HCT116 (cell line): Measurements from ENCODE around the gene CA5B. TPM values are rescaled to one million over a fixed set of nuclear protein-coding genes. Genes with fewer than 3 reads are reported as not detected.

Source experiments
- ATAC-seq: fragments of 200-7000 bp; cut with Tn5 transposase; 2 replicates; pipeline ENCODE4 v1.9.1; 2020; ENCODE audit warnings: mild to moderate bottlenecking, moderate library complexity
- BruUV-seq: library from RNA; stranded (reverse); fragments of 400-500 nt; replicated peaks from 2 replicates; lab custom pipeline; 2021; lab: Mats Ljungman, UMichigan
- CTCF ChIA-PET: fragments of 300-600 bp; sonication (Branson Sonifier 250); formaldehyde crosslinking; loops from one replicate; lab custom pipeline; 2021; ENCODE audit warnings: antibody characterized with exemption; lab: Charles Lee
- POLR2A ChIA-PET: fragments of 300-600, 350-600 bp; sonication (Branson Sonifier 250); formaldehyde crosslinking; loops from one replicate; lab custom pipeline; 2021; ENCODE audit warnings: antibody characterized with exemption; lab: Charles Lee
- RAD21 ChIA-PET, 2 experiments: fragments of 300-600 bp; sonication (Branson Sonifier 250); formaldehyde crosslinking; loops; one replicate each; lab custom pipeline; 2023; ENCODE audit warnings: low total read pairs in 2 of 2; ENCODE audit not compliant: uncharacterized antibody in 2 of 2, unreplicated experiment in 2 of 2, low non-redundant PET in 1 of 2; lab: Charles Lee
- DNase-seq: peaks from one replicate; pipeline ENCODE4 v3.0.0-alpha.2; 2010; ENCODE audit warnings: low read depth, low spot score
- H2AFZ ChIP-seq: fragments of 200-600 bp; shearing (Covaris generic), sonication (generic); 2 replicates; pipeline ENCODE4 v1.6.1; 2017; ENCODE audit warnings: low read depth, mixed run types, mixed read lengths, antibody characterized with exemption, low read length; ENCODE audit not compliant: poor library complexity, severe bottlenecking
- H3K27ac ChIP-seq: 2 replicates; pipeline ENCODE4 v1.5.1; 2012; ENCODE audit warnings: low read depth, low read length
- H3K27me3 ChIP-seq: fragments of 200-600 bp; sonication (generic); 2 replicates; pipeline ENCODE4 v1.6.1; 2016; ENCODE audit warnings: mixed run types, low read length, mixed read lengths; ENCODE audit not compliant: insufficient read depth
- H3K36me3 ChIP-seq, 2 experiments: fragments of 200-500 bp in 1 of 2; fragments of 200-600 bp in 1 of 2; sonication (Bioruptor generic) in 1 of 2; sonication (generic) in 1 of 2; 2 replicates each; pipeline versions ENCODE4 v1.5.1 to v1.6.1; 2014 to 2016; ENCODE audit warnings: low read length in 2 of 2, inconsistent platforms in 1 of 2, mixed read lengths in 1 of 2, mixed run types in 1 of 2; ENCODE audit not compliant: insufficient read depth in 2 of 2, control insufficient read depth in 1 of 2
- H3K4me1 ChIP-seq, 2 experiments: fragments of 200-600 bp in 1 of 2; sonication (generic) in 1 of 2; 2 replicates each; pipeline versions ENCODE4 v1.5.1 to v1.6.1; 2012 to 2017; ENCODE audit warnings: low read length in 2 of 2, inconsistent platforms in 1 of 2, mild to moderate bottlenecking in 1 of 2, mixed read lengths in 1 of 2, mixed run types in 1 of 2, moderate library complexity in 1 of 2; ENCODE audit not compliant: insufficient read depth in 2 of 2, control insufficient read depth in 1 of 2
- H3K4me2 ChIP-seq: fragments of 200-600 bp; sonication (generic); 2 replicates; pipeline ENCODE4 v1.6.1; 2017; ENCODE audit warnings: mixed run types, low read length, mixed read lengths
- H3K4me3 ChIP-seq, 2 experiments: fragments of 200-600 bp in 1 of 2; sonication (generic) in 1 of 2; replicated peaks in 1 of 2; 2 replicates each; pipeline ENCODE4 v1.5.1; 2011 to 2016; ENCODE audit warnings: low read length in 2 of 2, control low read depth in 1 of 2, low read depth in 1 of 2, mild to moderate bottlenecking in 1 of 2, mixed read lengths in 1 of 2, mixed run types in 1 of 2
- H3K79me2 ChIP-seq: fragments of 200-600 bp; sonication (generic); 2 replicates; pipeline ENCODE4 v1.6.1; 2017; ENCODE audit warnings: mild to moderate bottlenecking, mixed run types, low read length, moderate library complexity, mixed read lengths; ENCODE audit not compliant: insufficient read depth
- H3K9ac ChIP-seq: fragments of 200-600 bp; sonication (generic); 2 replicates; pipeline ENCODE4 v1.6.1; 2016; ENCODE audit warnings: low read length, mixed read lengths
- H3K9me2 ChIP-seq: fragments of 200-600 bp; sonication (generic), shearing (Covaris generic); 2 replicates; pipeline ENCODE4 v1.6.1; 2017; ENCODE audit warnings: mixed run types, mild to moderate bottlenecking, moderate library complexity; ENCODE audit not compliant: insufficient read depth
- H3K9me3 ChIP-seq, 2 experiments: fragments of 200-500 bp in 1 of 2; fragments of 200-600 bp in 1 of 2; sonication (Bioruptor generic) in 1 of 2; sonication (generic) in 1 of 2; 2 replicates each; pipeline ENCODE4 v1.6.1; 2014 to 2017; ENCODE audit warnings: low read length in 2 of 2, mixed read lengths in 2 of 2, inconsistent platforms in 1 of 2, low read depth in 1 of 2, mild to moderate bottlenecking in 1 of 2, mixed run types in 1 of 2, moderate library complexity in 1 of 2; ENCODE audit not compliant: control insufficient read depth in 1 of 2, insufficient read depth in 1 of 2
- H4K20me1 ChIP-seq: fragments of 200-600 bp; sonication (generic), shearing (Covaris generic); 2 replicates; pipeline ENCODE4 v1.6.1; 2017; ENCODE audit warnings: mixed run types, mild to moderate bottlenecking, moderate library complexity; ENCODE audit not compliant: insufficient read depth
- CBX3 ChIP-seq: IDR thresholded peaks from 2 replicates; pipeline ENCODE4 v1.6.1; 2012; ENCODE audit warnings: low read depth
- CEBPB ChIP-seq: IDR thresholded peaks from 2 replicates; pipeline ENCODE4 v1.6.1; 2012; ENCODE audit warnings: low read depth
- EGR1 ChIP-seq: IDR thresholded peaks from 2 replicates; pipeline ENCODE4 v1.6.1; 2012; ENCODE audit warnings: low read depth
- ELF1 ChIP-seq: IDR thresholded peaks from 2 replicates; pipeline ENCODE4 v1.6.1; 2012; ENCODE audit warnings: low read depth, borderline replicate concordance
- FOSL1 ChIP-seq: IDR thresholded peaks from 2 replicates; pipeline ENCODE4 v1.6.1; 2012; ENCODE audit warnings: low read depth
- JUND ChIP-seq: IDR thresholded peaks from 2 replicates; pipeline ENCODE4 v1.6.1; 2012
- MAX ChIP-seq: IDR thresholded peaks from 2 replicates; pipeline ENCODE4 v1.6.1; 2012
- POLR2AphosphoS5 ChIP-seq: IDR thresholded peaks from 2 replicates; pipeline ENCODE4 v1.6.1; 2011; ENCODE audit warnings: mild to moderate bottlenecking, low read depth, low read length, moderate library complexity
- REST ChIP-seq: IDR thresholded peaks from 2 replicates; pipeline ENCODE4 v1.6.1; 2012; ENCODE audit warnings: low read depth
- SRF ChIP-seq: IDR thresholded peaks from 2 replicates; pipeline ENCODE4 v1.6.1; 2012; ENCODE audit warnings: low read depth
- TCF7L2 ChIP-seq: IDR thresholded peaks from 2 replicates; pipeline ENCODE4 v1.7.0; 2011; ENCODE audit warnings: borderline replicate concordance, inconsistent platforms; ENCODE audit not compliant: insufficient read depth, insufficient read length; ENCODE audit errors: extremely low read depth
- YY1 ChIP-seq: IDR thresholded peaks from 2 replicates; pipeline ENCODE4 v1.6.1; 2011; ENCODE audit warnings: low read length, low read depth, moderate library complexity, mild to moderate bottlenecking; ENCODE audit not compliant: insufficient replicate concordance; ENCODE audit errors: extremely low read depth
- ZBTB33 ChIP-seq: IDR thresholded peaks from 2 replicates; pipeline ENCODE4 v1.6.1; 2011; ENCODE audit warnings: mild to moderate bottlenecking, low read length, moderate library complexity; ENCODE audit not compliant: insufficient replicate concordance; ENCODE audit errors: extremely low read depth
- ZNF274 ChIP-seq: fragments of 200-500 bp; sonication (Bioruptor generic); IDR thresholded peaks from 2 replicates; pipeline ENCODE4 v1.6.1; 2014; ENCODE audit warnings: mild to moderate bottlenecking, low read depth, low read length, inconsistent platforms
- intact Hi-C: fragments of 100-400 bp; cut with micrococcal nuclease; formaldehyde crosslinking; loops from 2 replicates; pipeline ENCODE4 v1.10.0; 2022
- total RNA-seq: library from RNA; stranded (reverse); gene quantifications from one replicate; pipeline ENCODE4 v1.2.1, GENCODE V29; 2021; ENCODE audit not compliant: unreplicated experiment

Gene CA5B
- total RNA-seq, 1 experiment from 2014 or later: 5.5 TPM

GRCh38 chrX:15737190-15737958 is 696 bp upstream of the CA5B start:
- CTCF ChIA-PET: no interaction called here
- Histone ChIP-seq H3K27ac (no peak overlapping the region), H3K9ac (peak overlapping the region; percentile 34)

More at GRCh38 chrX:15737190-15737958, 696 bp upstream of the CA5B start:
- H3K9me3 ChIP-seq: no peaks in the 10 kb centered on the region
- RAD21 ChIA-PET: interaction anchor here in 1 of 2 experiments (0.7 kb wide), 1 partner anchor 66 kb away, joined by 3 read pairs; no protein-coding TSS in a partner anchor
- H3K9me2 ChIP-seq: no peaks in the 10 kb centered on the region
- no peak for TF ChIP-seq FOSL1
- TF ChIP-seq EGR1: no peak
- no peak for TF ChIP-seq JUND
- no peak for TF ChIP-seq CEBPB
- TF ChIP-seq ZNF274: no peak
- no peak for TF ChIP-seq ELF1
- no peak for TF ChIP-seq SRF
- no peak for TF ChIP-seq ZBTB33
- no peak for TF ChIP-seq TCF7L2
- TF ChIP-seq POLR2AphosphoS5: no peak
- TF ChIP-seq REST: no peak
- no peak for TF ChIP-seq MAX
- no peak for TF ChIP-seq CBX3
- no peak for TF ChIP-seq YY1
- TF ChIP-seq, all 23 proteins: peak for 0
- Histone ChIP-seq H3K79me2 (no peaks in the 10 kb centered on the region), H4K20me1 (no peaks in the 10 kb centered on the region), H3K4me3 (peak overlapping the region; percentile 13 to 29; a peak in 2 of 4 replicates), H3K4me1 (peaks cover 4 to 9% of the 10 kb centered on the region in 2 experiments; a peak in 3 of 4 replicates), H3K36me3 (no peaks in the 10 kb centered on the region), H2AFZ (no peak overlapping the region), H3K27me3 (no peaks in the 10 kb centered on the region), H3K4me2 (peak overlapping the region; percentile 66)
- POLR2A ChIA-PET: no interaction called here
- no peak for ATAC-seq
- intact Hi-C loops: no loop called here
- DNase-seq: no peak
- BruUV-seq: no TSS peak
